Spleen (tissue), 11 donors: ENCODE results near the gene KNL1. TPM values are rescaled to one million over a fixed set of nuclear protein-coding genes. Genes with fewer than 3 reads are reported as not detected.
"Not testable (repeated sequence)": the region's sequence is repeated elsewhere in the genome, so short reads cannot be mapped to it uniquely, and the experiment has no call there.

Experiments
- DNase-seq: peaks from one replicate; pipeline ENCODE4 v3.0.0-alpha.2; 2020
- H3K27ac ChIP-seq, 8 donors: fragments of 200-600 bp; sonication (generic) in 7 of 8; 1 replicate in 4 of 8; 2 replicates in 4 of 8; pipeline versions ENCODE4 v1.5.0 to v1.8.0; 2016 to 2021; ENCODE audit warnings: inconsistent platforms in 4 of 8, mild to moderate bottlenecking in 4 of 8, moderate library complexity in 1 of 8
- H3K27me3 ChIP-seq, 7 donors: fragments of 200-600 bp; sonication (generic) in 6 of 7; replicated peaks in 1 of 7; 1 replicate in 4 of 7; 2 replicates in 3 of 7; pipeline versions ENCODE4 v1.5.0 to v1.8.0; 2016 to 2021; ENCODE audit warnings: inconsistent platforms in 3 of 7, mild to moderate bottlenecking in 1 of 7
- H3K36me3 ChIP-seq, 6 donors: fragments of 200-600 bp; sonication (generic) in 5 of 6; 1 replicate in 4 of 6; 2 replicates in 2 of 6; pipeline versions ENCODE4 v1.5.0 to v1.8.0; 2016 to 2021; ENCODE audit warnings: inconsistent platforms in 2 of 6
- H3K4me1 ChIP-seq, 6 donors: fragments of 200-600 bp; sonication (generic) in 5 of 6; 1 replicate in 3 of 6; 2 replicates in 3 of 6; pipeline versions ENCODE4 v1.5.0 to v1.8.0; 2016 to 2021; ENCODE audit warnings: inconsistent platforms in 3 of 6
- H3K4me3 ChIP-seq, 8 donors: fragments of 200-600 bp; sonication (generic) in 7 of 8; 1 replicate in 4 of 8; 2 replicates in 4 of 8; pipeline versions ENCODE4 v1.5.0 to v1.8.0; 2016 to 2021; ENCODE audit warnings: inconsistent platforms in 4 of 8, mild to moderate bottlenecking in 4 of 8, moderate library complexity in 2 of 8
- H3K9me3 ChIP-seq, 8 donors: fragments of 200-600 bp; sonication (generic) in 7 of 8; 1 replicate in 4 of 8; 2 replicates in 4 of 8; pipeline versions ENCODE4 v1.5.0 to v1.8.0; 2016 to 2021; ENCODE audit warnings: inconsistent platforms in 4 of 8
- CTCF ChIP-seq, 11 experiments: fragments of 200-600 bp in 7 of 11; fragments of 450-650 bp in 4 of 11; sonication (generic) in 4 of 11; IDR thresholded peaks in 8 of 11; conservative IDR thresholded peaks in 3 of 11; 1 replicate in 7 of 11; 2 replicates in 4 of 11; pipeline versions ENCODE4 v1.4.0 to v1.8.0; 2016 to 2021; ENCODE audit warnings: antibody characterized with exemption in 11 of 11, inconsistent platforms in 4 of 11, mild to moderate bottlenecking in 1 of 11
- POLR2A ChIP-seq, 3 donors: fragments of 450-650 bp; IDR thresholded peaks; one replicate each; pipeline ENCODE4 v1.5.1; 2017; ENCODE audit warnings: antibody characterized with exemption in 3 of 3, mild to moderate bottlenecking in 1 of 3
- POLR2AphosphoS5 ChIP-seq, 3 donors: sonication (generic); formaldehyde crosslinking; IDR thresholded peaks; one replicate each; pipeline ENCODE4 v1.5.1; 2017; ENCODE audit warnings: antibody characterized with exemption in 3 of 3
- WGBS, 5 donors: extraction: QIAGEN DNeasy Blood & Tissue Kit in 3 of 5; methylation state at CpG; one replicate each; pipeline versions ENCODE4 v1.1.5 to v1.1.7; 2013 to 2018; 5-methylcytosine and 5-hydroxymethylcytosine counted together
- intact Hi-C: fragments of 100-400 bp; cut with DNase I; formaldehyde crosslinking; loops from one replicate; pipeline ENCODE4 v1.15.0; 2023; ENCODE audit warnings: low total_unique reads
- polyA plus RNA-seq, 3 donors: library from polyadenylated mRNA; stranded (reverse); fragments of 200-250 nt; gene quantifications; one replicate each; pipeline ENCODE4 v1.2.1, GENCODE V29; 2013
- total RNA-seq, 7 donors: library from RNA; depleted of rRNA in 3 of 7; stranded (reverse); fragments of >200 nt in 3 of 7; fragmentation: NEBNext Ultra II Directional in 4 of 7; extraction: Animal tissue kit (Norgen Biotek cat#: 25700) in 4 of 7; gene quantifications; one replicate each; pipeline versions ENCODE4 v1.1.0 to v1.2.1, GENCODE V29; 2016 to 2021
- donor health status: healthy with polysubstance abuse.
- donor health status: DM: no; HTN: no; CAD: no; lungs with moderate emphysema.
- donor health status: DM: no; HTN: no; CAD: no.
- donor health status: Bipolar disorder and iron deficiency.
- donor health status: healthy.
- donor health status: DM: no; HTN: no; CAD: no.
- donor health status: DM: yes; HTN: yes; CAD: no.

KNL1 gene
- total and polyA plus RNA-seq, 10 donors: 0.52 to 9.7 (median 4.2) TPM

GRCh38 chr15:40680151-40680550, 86.1 kb downstream of the KNL1 start:
- TF ChIP-seq CTCF (IDR thresholded peaks at IDR 0.05 in 8 of 11, conservative IDR thresholded peaks at IDR 0.05 in 3 of 11) (no peak), POLR2A (IDR thresholded peaks at IDR 0.05) (no peak), POLR2AphosphoS5 (IDR thresholded peaks at IDR 0.05) (no peak)
- no peak for DNase-seq
- Histone ChIP-seq H3K4me1 (peaks cover 0 to 23% (median 6%) of the 10 kb centered on the region in 6 donors), H3K4me3 (no peak overlapping the region), H3K27me3 (no peaks in the 10 kb centered on the region), H3K36me3 (no peaks in the 10 kb centered on the region), H3K9me3 (no peaks in the 10 kb centered on the region), H3K27ac (no peak overlapping the region)
- WGBS, 5 donors: 90 to 100% (median 97%) methylated on average over 1 of the region's 1 CpG
- intact Hi-C loops: no loop called here

GRCh38 chr15:40680959-40681358, 86.9 kb downstream of the KNL1 start:
- H3K9me3 ChIP-seq, intact Hi-C loops, H3K27ac ChIP-seq, DNase-seq, H3K4me3 ChIP-seq, H3K27me3 ChIP-seq, H3K36me3 ChIP-seq: not testable (repeated sequence)
- peaks cover 0 to 23% (median 6%) of the 10 kb centered on the region in 6 donors for H3K4me1 ChIP-seq
- 23 to 57% (median 33%) methylated on average over 1 of the region's 1 CpG for WGBS, 5 donors

- no peaks in the 10 kb centered on the region for H3K9me3 ChIP-seq
- H3K4me3 ChIP-seq: no peak overlapping the region
- intact Hi-C loops: no loop called here
- DNase-seq: no peak
- no peaks in the 10 kb centered on the region for H3K27me3 ChIP-seq
- H3K4me1 ChIP-seq: peaks cover 0 to 17% (median under 1%) of the 10 kb centered on the region in 6 donors
- H3K36me3 ChIP-seq: peaks cover 0 to 1% (median 0%) of the 10 kb centered on the region in 6 donors
- H3K27ac ChIP-seq: no peak overlapping the region
- TF ChIP-seq POLR2AphosphoS5 (IDR thresholded peaks at IDR 0.05) (no peak), POLR2A (IDR thresholded peaks at IDR 0.05) (no peak), CTCF (IDR thresholded peaks at IDR 0.05 in 8 of 11, conservative IDR thresholded peaks at IDR 0.05 in 3 of 11) (no peak)
Observed at GRCh38 chr15:40684381-40684780, 90.3 kb downstream of the KNL1 start.

GRCh38 chr15:40685376-40685775, 91.3 kb downstream of the KNL1 start:
- H3K36me3 ChIP-seq: peaks cover 0 to 4% (median 0%) of the 10 kb centered on the region in 6 donors
- H3K4me3 ChIP-seq: no peak overlapping the region

More at GRCh38 chr15:40685376-40685775, 91.3 kb downstream of the KNL1 start:
- Histone ChIP-seq H3K9me3 (no peaks in the 10 kb centered on the region), H3K27me3 (no peaks in the 10 kb centered on the region), H3K27ac (no peak overlapping the region), H3K4me1 (peaks cover 0 to 7% (median 0%) of the 10 kb centered on the region in 6 donors)
- WGBS, 5 donors: 88 to 96% (median 95%) methylated on average over 2 of the region's 2 CpGs
- no peak for TF ChIP-seq CTCF (IDR thresholded peaks at IDR 0.05 in 8 of 11, conservative IDR thresholded peaks at IDR 0.05 in 3 of 11)
- no peak for TF ChIP-seq POLR2A (IDR thresholded peaks at IDR 0.05)
- TF ChIP-seq POLR2AphosphoS5 (IDR thresholded peaks at IDR 0.05): no peak
- intact Hi-C loops: no loop called here
- DNase-seq: no peak
